GM13976 (cell line): Measurements from ENCODE around the gene ZNF771.
A peak's percentile ranks its signal among the peaks of the same experiment; 100 is the strongest.
"Not testable (repeated sequence)": the region's sequence is repeated elsewhere in the genome, so short reads cannot be mapped to it uniquely, and the experiment has no call there.

Experiments used
- DNase-seq: peaks from one replicate; pipeline ENCODE4 v3.0.0; 2012; ENCODE audit warnings: low spot score
- in situ Hi-C: fragments of 300-500 bp; cut with MboI; formaldehyde crosslinking; loops from one replicate; pipeline ENCODE4 v1.12.0; 2022; ENCODE audit warnings: low sequenced_read_pairs, mixed read lengths, inconsistent platforms; ENCODE audit not compliant: unreplicated experiment
- TF ChIP-seq, protein P1 (sequence below): IDR thresholded peaks from 2 replicates; pipeline ENCODE4 v1.5.1; 2012; ENCODE audit warnings: borderline replicate concordance, mild to moderate bottlenecking; ENCODE audit not compliant: insufficient read depth; ENCODE audit errors: extremely low read depth, missing control alignments, control extremely low read depth

ZNF771 gene

GRCh38 chr16:30456302-30456701 lies 48.9 kb downstream of the ZNF771 start:
- TF ChIP-seq, protein P1, sequence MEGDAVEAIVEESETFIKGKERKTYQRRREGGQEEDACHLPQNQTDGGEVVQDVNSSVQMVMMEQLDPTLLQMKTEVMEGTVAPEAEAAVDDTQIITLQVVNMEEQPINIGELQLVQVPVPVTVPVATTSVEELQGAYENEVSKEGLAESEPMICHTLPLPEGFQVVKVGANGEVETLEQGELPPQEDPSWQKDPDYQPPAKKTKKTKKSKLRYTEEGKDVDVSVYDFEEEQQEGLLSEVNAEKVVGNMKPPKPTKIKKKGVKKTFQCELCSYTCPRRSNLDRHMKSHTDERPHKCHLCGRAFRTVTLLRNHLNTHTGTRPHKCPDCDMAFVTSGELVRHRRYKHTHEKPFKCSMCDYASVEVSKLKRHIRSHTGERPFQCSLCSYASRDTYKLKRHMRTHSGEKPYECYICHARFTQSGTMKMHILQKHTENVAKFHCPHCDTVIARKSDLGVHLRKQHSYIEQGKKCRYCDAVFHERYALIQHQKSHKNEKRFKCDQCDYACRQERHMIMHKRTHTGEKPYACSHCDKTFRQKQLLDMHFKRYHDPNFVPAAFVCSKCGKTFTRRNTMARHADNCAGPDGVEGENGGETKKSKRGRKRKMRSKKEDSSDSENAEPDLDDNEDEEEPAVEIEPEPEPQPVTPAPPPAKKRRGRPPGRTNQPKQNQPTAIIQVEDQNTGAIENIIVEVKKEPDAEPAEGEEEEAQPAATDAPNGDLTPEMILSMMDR: no peak
- in situ Hi-C loops: no loop called here
- DNase-seq: peak; percentile 46

DNA sequence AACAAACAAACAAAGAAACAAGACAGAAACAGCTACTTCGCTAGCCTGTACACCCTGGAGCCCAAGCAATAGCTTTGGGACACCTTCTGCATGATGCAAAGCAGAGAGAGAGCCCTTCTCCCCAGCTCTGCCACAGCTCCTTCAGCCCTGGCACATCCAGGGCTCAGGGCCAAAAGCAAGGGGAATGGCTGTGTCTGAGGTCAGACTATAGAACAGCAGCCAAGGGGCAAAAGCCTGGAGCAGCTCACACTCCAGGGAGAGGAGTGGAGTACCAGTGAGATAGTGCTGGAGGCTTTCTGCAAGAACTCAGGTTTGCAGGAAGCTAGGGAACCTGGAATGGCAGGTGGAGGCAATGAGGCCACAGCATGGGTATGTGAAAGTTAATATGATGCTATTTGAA lies 49.9 kb downstream of the ZNF771 start:
- in situ Hi-C loops: no loop called here
- no peak for DNase-seq
- TF ChIP-seq, protein P1: no peak

GRCh38 chr16:30457743-30458560 lies 50.5 kb downstream of the ZNF771 start:
- no peak for DNase-seq
- in situ Hi-C loops: no loop called here
- TF ChIP-seq, protein P1: no peak

DNA sequence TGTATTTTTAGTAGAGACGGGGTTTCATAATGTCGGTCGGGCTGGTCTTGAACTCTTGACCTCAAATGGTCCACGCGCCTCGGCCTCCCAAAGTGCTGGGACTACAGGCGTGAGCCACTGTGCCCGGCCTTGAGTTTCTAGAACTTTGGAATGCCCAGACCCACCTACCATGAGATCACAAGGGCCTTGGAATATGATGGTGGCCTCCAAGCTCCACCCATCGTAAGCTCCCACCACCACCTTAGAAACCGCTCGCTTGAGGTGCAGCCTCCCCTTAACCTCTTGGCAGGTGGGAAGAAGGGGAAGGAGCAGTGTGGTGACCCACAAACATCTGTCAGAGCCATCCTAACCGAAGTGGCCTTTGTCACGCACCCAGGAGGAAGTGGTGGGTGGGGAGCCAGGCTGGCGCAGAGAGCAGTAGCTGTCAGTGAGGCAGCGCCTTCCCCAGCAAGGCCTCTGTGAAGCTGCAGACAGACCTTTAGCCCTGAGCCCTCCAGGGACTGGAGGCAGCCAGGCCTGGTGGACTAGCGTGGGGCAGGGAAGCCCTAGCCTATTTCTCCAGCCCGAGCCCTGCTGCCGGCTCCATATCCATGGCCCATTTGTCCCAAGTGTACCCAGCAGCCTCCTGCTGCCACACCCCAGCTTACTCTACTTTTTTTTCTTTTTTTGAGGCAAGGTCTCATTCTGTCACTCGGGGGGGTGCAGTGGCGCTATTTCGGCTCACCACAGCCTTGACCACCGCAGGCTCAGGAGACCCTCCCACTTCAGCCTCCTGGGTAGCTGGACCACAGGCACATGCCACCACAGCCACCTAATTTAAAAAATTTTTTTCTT lies 51.4 kb downstream of the ZNF771 start:
- peak; percentile 73 for DNase-seq
- in situ Hi-C loops: no loop called here
- TF ChIP-seq, protein P1: no peak

GRCh38 chr16:30459456-30459855 lies 52.0 kb downstream of the ZNF771 start:
- TF ChIP-seq, protein P1: no peak
- DNase-seq: no peak
- in situ Hi-C loops: no loop called here

DNA sequence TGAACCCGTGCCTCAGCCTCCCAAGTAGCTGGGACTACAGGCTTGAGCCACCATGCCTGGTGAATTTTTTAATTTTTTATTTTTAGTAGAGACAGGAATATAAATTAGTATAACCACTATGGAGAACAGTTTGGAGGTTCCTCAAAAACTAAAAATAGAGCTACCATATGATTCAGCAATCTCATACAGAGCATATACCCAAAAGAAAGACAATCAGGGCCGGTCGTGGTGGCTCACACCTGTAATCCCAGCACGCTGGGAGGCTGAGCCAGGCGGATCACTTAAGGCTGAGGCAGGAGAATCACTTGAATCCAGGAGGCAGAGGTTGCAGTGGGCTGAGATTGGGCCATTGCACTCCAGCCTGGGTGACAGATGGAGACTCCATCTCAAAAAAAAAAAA lies 54.0 kb downstream of the ZNF771 start:
- DNase-seq, in situ Hi-C loops: not testable (repeated sequence)

DNA sequence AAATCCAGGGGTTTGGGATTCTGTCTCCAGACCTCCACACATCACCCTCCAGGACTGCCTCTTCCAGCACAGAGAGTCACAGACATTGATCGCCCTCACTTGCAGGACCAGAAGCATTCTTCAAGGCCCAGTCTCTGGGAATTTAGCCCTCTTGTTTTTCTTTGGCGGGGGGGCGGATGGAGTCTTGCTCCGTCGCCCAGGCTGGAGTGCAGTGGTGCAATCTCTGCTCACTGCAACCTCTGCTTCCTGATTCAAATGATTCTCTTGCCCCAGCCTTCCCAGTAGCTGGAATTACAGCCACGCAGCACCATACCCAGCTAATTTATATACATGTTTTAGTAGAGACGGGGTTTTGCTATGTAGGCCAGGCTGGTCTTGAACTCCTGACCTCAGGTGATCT lies 56.7 kb downstream of the ZNF771 start:
- in situ Hi-C loops: no loop called here
- DNase-seq: no peak
- TF ChIP-seq, protein P1: no peak
